Measurements from ENCODE around the gene ILDR2. TPM values are rescaled to one million over a fixed set of nuclear protein-coding genes. Genes with fewer than 3 reads are reported as not detected.

ILDR2 gene
- total RNA-seq, 1 experiment from 2014 or later = not detected

DNA sequence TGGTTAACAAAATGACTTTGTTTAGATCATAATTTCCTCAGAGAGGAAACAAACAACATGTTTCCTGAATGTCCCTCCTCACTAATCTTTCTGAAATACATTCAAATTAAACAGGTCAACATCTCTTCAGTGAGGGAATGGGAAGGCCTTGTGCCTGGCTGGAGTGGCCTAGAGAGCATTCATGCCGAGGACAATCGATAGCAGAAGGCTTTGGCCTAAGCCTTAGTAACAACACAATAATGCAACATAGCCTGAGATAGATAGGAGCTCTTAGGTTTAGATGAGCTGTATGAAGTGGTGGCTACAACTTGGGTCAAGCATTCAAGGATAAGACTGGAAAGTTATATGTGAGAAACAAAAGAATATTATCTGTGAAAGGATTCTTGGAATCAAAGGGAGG is 37.4 kb downstream of the ILDR2 start:
- no peak for DNase-seq (ENCODE audit: low read depth)
- in situ Hi-C loops (cut with HindIII; ENCODE audit: low pct_unique_long_range_greater_than_20kb, low sequenced_read_pairs) = no loop called here

- no peak for DNase-seq (ENCODE audit: low read depth)
Observed at GRCh38 chr1:166937329-166937728, 38.0 kb downstream of the ILDR2 start.

DNA sequence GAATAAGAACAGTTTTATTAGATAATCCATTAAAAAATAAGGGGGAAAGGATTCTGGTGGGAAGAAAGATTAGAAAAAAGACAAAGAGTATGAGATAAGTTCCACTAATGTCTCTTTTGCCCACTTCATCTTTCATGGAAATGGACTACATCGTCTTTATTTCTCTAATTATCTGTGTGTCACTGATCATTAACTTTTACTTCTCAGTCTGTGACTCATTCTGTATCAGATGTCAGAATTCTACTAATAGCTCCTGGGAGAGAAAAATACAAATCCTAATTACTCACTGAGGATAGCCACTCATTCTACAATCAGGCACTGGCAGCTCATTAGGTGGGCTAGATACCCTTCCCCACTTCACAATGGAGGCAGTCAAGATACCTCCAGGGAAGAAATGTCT is 41.7 kb downstream of the ILDR2 start:
- peak; percentile 29 for DNase-seq (ENCODE audit: low read depth)
- in situ Hi-C loops (cut with HindIII; ENCODE audit: low pct_unique_long_range_greater_than_20kb, low sequenced_read_pairs) = no loop called here

More at GRCh38 chr1:166937329-166937728, 38.0 kb downstream of the ILDR2 start:
- in situ Hi-C loops (cut with HindIII; ENCODE audit: low pct_unique_long_range_greater_than_20kb, low sequenced_read_pairs) = no loop called here

DNA sequence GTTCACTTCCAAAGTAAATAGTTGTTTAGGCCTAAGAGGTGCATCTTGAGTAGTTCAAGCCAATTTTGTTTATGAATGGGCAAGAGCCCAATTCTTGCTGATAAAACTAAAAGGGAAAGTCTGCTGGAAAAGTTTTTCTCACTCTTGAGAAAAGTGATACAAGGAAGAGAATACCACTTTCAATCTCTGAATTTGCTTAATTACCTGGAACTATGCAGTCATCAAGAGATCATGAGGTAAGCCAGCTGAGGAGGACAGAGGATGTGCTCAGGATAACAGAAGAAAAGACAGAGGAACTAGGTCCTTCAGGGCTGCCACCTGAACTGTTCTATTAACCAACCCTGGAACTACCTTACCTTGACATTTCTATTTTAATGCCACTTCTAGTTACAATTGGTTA is 42.2 kb downstream of the ILDR2 start:
- in situ Hi-C loops (cut with HindIII; ENCODE audit: low pct_unique_long_range_greater_than_20kb, low sequenced_read_pairs) = no loop called here
- no peak for DNase-seq (ENCODE audit: low read depth)

DNA sequence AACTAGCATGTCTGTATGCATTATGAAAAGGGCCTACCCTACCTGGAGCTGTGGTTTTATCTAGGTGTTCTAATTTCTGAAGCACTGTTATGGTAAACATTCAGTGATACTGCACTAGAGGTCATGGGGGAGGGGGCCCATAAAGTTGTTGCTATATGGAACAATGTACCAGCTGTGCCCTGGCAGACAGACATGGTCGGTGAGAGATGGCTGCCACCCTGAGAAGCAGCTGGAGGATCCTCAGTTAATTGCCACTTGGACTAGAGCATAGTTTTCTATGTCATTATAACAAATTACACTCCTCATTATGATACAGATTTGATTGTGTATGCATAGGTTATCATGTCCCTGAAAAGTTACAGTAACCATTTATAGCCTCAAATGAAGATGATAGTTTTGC is 45.4 kb downstream of the ILDR2 start:
- in situ Hi-C loops (cut with HindIII; ENCODE audit: low pct_unique_long_range_greater_than_20kb, low sequenced_read_pairs) = no loop called here
- no peak for DNase-seq (ENCODE audit: low read depth)

DNA sequence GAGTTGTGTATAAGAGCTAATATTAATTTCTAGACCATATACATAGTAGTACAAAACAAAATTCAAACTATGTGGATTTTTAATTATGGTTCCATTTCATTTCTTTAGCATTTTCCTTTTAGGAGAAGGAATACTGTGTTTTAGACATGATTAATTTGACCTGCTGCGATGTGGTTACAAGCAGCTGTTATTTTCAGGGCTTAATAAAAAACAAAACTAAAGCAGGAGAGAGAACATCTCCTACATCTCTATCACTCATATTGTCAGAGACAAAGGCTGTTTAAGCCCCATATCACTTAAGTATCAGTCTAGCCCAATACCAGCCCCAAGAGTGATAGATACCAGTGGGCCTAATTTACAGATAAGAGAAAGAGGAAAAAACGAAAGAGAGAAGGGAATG is 47.6 kb downstream of the ILDR2 start:
- in situ Hi-C loops (cut with HindIII; ENCODE audit: low pct_unique_long_range_greater_than_20kb, low sequenced_read_pairs) = no loop called here
- no peak for DNase-seq (ENCODE audit: low read depth)

GRCh38 chr1:166925810-166926478 is 49.4 kb downstream of the ILDR2 start:
- peak; percentile 58 for DNase-seq (ENCODE audit: low read depth)
- in situ Hi-C loops (cut with HindIII; ENCODE audit: low pct_unique_long_range_greater_than_20kb, low sequenced_read_pairs) = no loop called here

DNA sequence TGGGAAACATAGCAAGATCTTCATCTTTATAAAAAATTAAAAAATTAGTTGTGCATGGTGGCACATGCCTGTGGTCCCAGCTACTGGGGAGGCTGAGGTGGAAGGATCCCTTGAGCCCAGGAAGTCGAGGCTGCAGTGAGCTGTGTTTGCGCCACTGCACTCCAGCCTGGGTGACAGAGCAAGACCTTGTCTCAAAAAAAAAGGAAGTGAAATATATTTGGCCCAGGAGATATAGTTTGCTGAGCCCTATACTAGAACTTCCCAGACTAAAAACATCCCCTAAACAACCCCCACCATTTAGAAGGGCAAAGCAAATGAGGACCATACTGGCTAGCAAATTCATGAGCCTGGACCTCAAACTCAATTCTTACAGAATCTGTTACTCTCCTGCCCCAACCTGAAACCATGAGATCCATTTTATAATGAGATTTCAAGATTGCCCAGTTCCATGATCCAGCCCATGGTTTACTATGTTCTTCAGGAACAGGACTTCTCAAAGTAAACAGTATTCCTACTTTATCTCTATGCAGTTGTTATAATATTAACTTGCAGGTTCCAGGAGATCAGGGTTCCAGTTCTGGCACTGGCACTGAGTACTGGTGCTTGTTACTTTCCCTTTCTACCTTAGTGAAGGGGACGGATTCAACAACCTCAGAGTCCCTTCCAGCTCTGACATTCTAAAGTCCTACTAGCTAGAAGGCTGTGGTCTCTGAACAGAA is 50.4 kb downstream of the ILDR2 start:
- no peak for DNase-seq (ENCODE audit: low read depth)
- in situ Hi-C loops (cut with HindIII; ENCODE audit: low pct_unique_long_range_greater_than_20kb, low sequenced_read_pairs) = no loop called here

GRCh38 chr1:166920561-166921475 is 54.5 kb downstream of the ILDR2 start:
- in situ Hi-C loops (cut with HindIII; ENCODE audit: low pct_unique_long_range_greater_than_20kb, low sequenced_read_pairs) = no loop called here
- no peak for DNase-seq (ENCODE audit: low read depth)

DNA sequence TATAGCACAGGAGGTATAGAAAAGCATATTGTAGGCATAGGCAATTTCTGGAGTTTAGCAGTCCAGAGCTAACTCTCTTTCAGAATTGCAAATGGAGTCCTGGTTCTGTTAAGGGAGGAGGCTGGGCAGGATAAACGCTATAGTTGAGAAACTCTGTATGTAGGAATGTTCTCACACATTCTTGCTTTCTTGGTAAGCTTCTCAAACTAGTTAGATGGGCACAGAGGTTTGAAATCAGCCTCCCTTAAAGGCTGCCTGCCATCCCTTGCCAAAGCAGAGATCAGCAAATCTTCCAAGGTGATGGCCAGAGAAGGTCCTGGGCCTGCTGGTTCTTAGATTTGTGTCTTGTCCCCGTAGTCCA is 56.4 kb downstream of the ILDR2 start:
- in situ Hi-C loops (cut with HindIII; ENCODE audit: low pct_unique_long_range_greater_than_20kb, low sequenced_read_pairs) = no loop called here
- no peak for DNase-seq (ENCODE audit: low read depth)

GRCh38 chr1:166918088-166918955 is 57.0 kb downstream of the ILDR2 start:
- in situ Hi-C loops (cut with HindIII; ENCODE audit: low pct_unique_long_range_greater_than_20kb, low sequenced_read_pairs) = no loop called here
- no peak for DNase-seq (ENCODE audit: low read depth)

- DNase-seq (ENCODE audit: low read depth) = no peak
- in situ Hi-C loops (cut with HindIII; ENCODE audit: low pct_unique_long_range_greater_than_20kb, low sequenced_read_pairs) = no loop called here
Observed at GRCh38 chr1:166915941-166916340, 59.4 kb downstream of the ILDR2 start.

GRCh38 chr1:166915042-166915441 is 60.3 kb downstream of the ILDR2 start:
- in situ Hi-C loops (cut with HindIII; ENCODE audit: low pct_unique_long_range_greater_than_20kb, low sequenced_read_pairs) = no loop called here
- DNase-seq (ENCODE audit: low read depth) = no peak

DNA sequence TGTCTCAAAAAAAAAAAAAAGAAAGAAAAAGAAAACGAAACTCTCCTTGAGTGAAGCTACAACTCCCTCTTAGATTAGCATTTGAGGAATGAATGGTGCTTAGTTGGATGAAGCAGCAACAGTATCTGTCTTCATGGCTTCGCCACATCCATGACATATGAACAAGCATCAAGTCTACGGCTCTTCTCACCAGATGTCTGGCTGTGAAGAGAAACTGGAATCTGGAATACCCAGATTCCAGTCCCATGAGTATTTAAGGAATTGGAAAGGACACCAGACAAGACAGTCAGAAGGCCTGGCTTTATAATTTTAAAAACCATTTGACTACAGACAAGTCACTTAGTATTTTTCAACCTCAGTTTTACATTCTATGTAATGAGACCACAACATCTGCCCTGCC is 61.2 kb downstream of the ILDR2 start:
- in situ Hi-C loops (cut with HindIII; ENCODE audit: low pct_unique_long_range_greater_than_20kb, low sequenced_read_pairs) = no loop called here
- DNase-seq (ENCODE audit: low read depth) = no peak

DNA sequence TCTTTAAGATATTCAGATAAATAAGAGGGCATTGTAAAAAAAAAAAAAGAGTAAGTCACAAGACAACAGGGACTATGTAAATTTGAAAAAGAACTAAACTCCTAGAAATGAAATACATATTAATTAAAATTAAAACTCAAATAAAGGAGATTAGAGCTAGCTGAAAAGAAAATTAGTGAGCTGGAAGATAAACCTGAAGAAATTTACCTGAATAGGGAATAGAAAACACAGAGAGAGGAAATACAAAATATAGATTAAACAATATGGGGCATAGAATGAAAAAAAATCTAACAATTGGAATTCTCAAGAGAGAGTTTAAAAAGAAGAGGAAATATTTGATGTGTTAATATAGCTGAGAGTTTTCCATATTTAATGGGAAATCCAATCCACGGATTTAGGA is 63.7 kb downstream of the ILDR2 start:
- no peak for DNase-seq (ENCODE audit: low read depth)
- in situ Hi-C loops (cut with HindIII; ENCODE audit: low pct_unique_long_range_greater_than_20kb, low sequenced_read_pairs) = no loop called here

DNA sequence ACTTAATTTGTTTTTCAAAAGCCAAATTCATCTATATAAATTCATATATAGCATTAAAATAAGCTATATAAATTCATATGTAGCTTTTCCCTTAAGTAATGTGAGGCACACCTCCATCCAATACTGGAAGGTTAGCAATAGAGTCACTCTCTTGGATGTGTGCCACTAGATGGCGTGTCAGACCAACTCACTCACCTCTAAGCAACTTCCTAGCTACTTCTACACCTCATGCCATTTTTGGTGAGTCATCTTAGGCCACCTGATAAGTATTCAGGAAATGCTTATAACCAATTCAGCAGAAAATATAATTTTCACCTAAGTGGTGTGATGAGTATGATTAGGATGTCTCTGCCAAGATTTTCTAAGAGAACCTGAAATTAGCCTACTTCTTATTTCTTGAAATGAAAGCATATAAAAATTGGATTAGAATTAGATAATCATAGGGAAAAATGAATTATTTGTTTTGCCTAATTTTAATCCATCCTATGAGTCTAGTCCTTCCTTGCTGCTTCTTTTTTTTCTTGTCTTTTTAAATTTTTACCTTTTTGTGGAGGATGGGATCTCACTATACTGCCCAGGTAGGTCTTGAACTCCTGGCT is 64.8 kb downstream of the ILDR2 start:
- in situ Hi-C loops (cut with HindIII; ENCODE audit: low pct_unique_long_range_greater_than_20kb, low sequenced_read_pairs) = no loop called here
- DNase-seq (ENCODE audit: low read depth) = peak; percentile 76

DNA sequence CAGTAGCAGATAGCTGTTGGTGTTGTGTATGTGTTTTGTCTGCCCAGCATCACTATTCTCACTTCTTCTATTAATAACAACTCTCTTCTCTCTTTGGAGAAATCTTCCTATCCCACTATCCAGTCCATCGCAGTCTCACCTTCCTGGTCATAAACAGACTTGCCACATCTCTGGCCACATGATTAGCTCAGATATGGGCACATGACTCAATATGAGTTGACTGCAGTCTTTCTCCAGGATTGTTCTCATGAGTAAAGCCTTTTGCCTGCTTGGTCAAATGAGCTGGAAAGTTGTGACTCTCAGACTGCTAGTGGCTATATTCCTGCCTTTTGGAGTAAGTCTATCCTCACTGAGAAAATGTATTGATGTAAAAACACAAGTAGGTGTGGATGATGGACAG is 66.4 kb downstream of the ILDR2 start:
- no peak for DNase-seq (ENCODE audit: low read depth)

DNA sequence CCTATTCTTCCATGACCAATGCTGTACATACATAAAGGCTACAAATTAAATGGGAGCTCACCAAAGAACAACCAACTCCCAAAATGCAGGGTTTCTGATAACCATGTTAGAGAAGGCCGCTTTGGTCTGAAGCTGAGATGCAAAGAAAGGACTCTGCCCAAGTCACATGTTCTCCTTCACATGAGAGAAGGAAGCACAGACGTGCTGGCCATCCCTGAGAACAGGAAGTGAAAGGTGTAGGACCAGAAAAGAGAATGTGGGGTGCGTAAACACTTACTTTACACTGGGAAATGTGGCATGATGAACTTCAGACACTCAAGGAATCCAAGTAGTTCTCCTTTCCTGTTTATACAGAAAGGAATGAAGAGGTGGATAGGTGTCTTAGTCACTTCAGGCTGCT is 67.6 kb downstream of the ILDR2 start:
- DNase-seq (ENCODE audit: low read depth) = no peak
- in situ Hi-C loops (cut with HindIII; ENCODE audit: low pct_unique_long_range_greater_than_20kb, low sequenced_read_pairs) = no loop called here

More for the DNA sequence above, 66.4 kb downstream of the ILDR2 start:
- in situ Hi-C loops (cut with HindIII; ENCODE audit: low pct_unique_long_range_greater_than_20kb, low sequenced_read_pairs) = no loop called here

Measured in Caki2 (cell line).